Measurements from ENCODE around the gene ALPP.
"Not testable (repeated sequence)": the region's sequence is repeated elsewhere in the genome, so short reads cannot be mapped to it uniquely, and the experiment has no call there.

DNA sequence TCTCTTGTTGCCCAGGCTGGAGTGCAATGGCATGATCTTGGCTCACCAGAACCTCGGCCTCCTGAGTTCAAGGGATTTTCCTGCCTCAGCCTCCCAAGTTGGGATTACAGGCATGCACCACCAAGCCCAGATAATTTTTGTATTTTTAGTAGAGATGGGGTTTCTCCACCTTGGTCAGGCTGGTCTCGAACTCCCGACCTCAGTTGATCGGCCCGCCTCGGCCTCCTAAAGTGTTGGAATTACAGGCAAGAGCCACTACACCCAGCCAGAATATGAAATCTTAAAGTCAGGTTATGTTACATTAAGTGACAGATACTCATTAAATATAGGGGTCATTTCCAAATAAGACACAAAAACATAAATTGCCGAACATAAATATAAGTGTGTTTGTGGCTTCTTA lies 15.9 kb downstream of the ALPP start:
- TF ChIP-seq CTCF (IDR thresholded peaks at IDR 0.05; ENCODE audit: insufficient read depth, low read length, poor library complexity, severe bottlenecking); EZH2phosphoT487 (conservative IDR thresholded peaks at IDR 0.05; ENCODE audit: low read length): not testable (repeated sequence)

Data from SU-DHL-6 (cell line).